HUES64 (cell line): ENCODE data around the gene RIMBP2.

ENCODE experiments used
- H3K27ac ChIP-seq: 2 replicates; pipeline ENCODE4 v1.7.0; 2013; ENCODE audit warnings: low read depth, low read length, inconsistent platforms
- H3K27me3 ChIP-seq: 2 replicates; pipeline ENCODE4 v1.6.1; 2013; ENCODE audit warnings: mild to moderate bottlenecking, low read length; ENCODE audit not compliant: insufficient read depth
- H3K36me3 ChIP-seq: 2 replicates; pipeline ENCODE4 v1.6.1; 2013; ENCODE audit warnings: mild to moderate bottlenecking, low read length; ENCODE audit not compliant: insufficient read depth
- H3K4me1 ChIP-seq: 2 replicates; pipeline ENCODE4 v1.6.1; 2013; ENCODE audit warnings: mild to moderate bottlenecking, low read length, moderate library complexity; ENCODE audit not compliant: insufficient read depth
- H3K4me3 ChIP-seq: 2 replicates; pipeline ENCODE4 v1.5.1; 2013; ENCODE audit warnings: mild to moderate bottlenecking, low read length, moderate library complexity
- H3K9ac ChIP-seq: 2 replicates; pipeline ENCODE4 v1.6.1; 2013; ENCODE audit warnings: mild to moderate bottlenecking, low read depth, low read length
- H3K9me3 ChIP-seq: 2 replicates; pipeline ENCODE4 v1.6.1; 2013; ENCODE audit warnings: low read depth, low read length; ENCODE audit not compliant: insufficient read depth
- WGBS: fragments of 150-250, 120-280 bp; methylation state at CpG from one replicate; pipeline ENCODE4 v1.1.7; 2013; ENCODE audit warnings: missing lambda C conversion rate; 5-methylcytosine and 5-hydroxymethylcytosine counted together

RIMBP2 gene

GRCh38 chr12:130712346-130713065 lies 3.6 kb downstream of the RIMBP2 start:
- peaks cover 58% of the 10 kb centered on the region for H3K27me3 ChIP-seq
- H3K9me3 ChIP-seq: no peaks in the 10 kb centered on the region
- H3K4me1 ChIP-seq: 0 out of 2 replicates have a peak, but pooled peaks cover 8% of the 10 kb centered on the region
- H3K36me3 ChIP-seq: no peaks in the 10 kb centered on the region
- H3K27ac ChIP-seq: no peak overlapping the region
- WGBS: 88% methylated on average over 20 of the region's 20 CpGs
- no peak overlapping the region for H3K4me3 ChIP-seq
- no peak overlapping the region for H3K9ac ChIP-seq

- H3K4me3 ChIP-seq: no peak overlapping the region
- H3K27me3 ChIP-seq: peaks cover 51% of the 10 kb centered on the region
- WGBS: 95% methylated on average over 16 of the region's 16 CpGs
- no peaks in the 10 kb centered on the region for H3K9me3 ChIP-seq
- no peak overlapping the region for H3K9ac ChIP-seq
- H3K27ac ChIP-seq: no peak overlapping the region
- H3K4me1 ChIP-seq: 0 out of 2 replicates have a peak, but pooled peaks cover 4% of the 10 kb centered on the region
- no peaks in the 10 kb centered on the region for H3K36me3 ChIP-seq
These were observed 4.3 kb downstream of the RIMBP2 start for GRCh38 chr12:130711756-130712155.

- Histone ChIP-seq H3K27me3 (peaks cover 42% of the 10 kb centered on the region), H3K27ac (no peak overlapping the region), H3K4me1 (0 out of 2 replicates have a peak, but pooled peaks cover 4% of the 10 kb centered on the region), H3K9ac (no peak overlapping the region), H3K4me3 (no peak overlapping the region), H3K36me3 (no peaks in the 10 kb centered on the region), H3K9me3 (no peaks in the 10 kb centered on the region)
- 90% methylated on average over 7 of the region's 7 CpGs for WGBS
These were observed 5.4 kb downstream of the RIMBP2 start for GRCh38 chr12:130710733-130711080.

- 90% methylated on average over 13 of the region's 13 CpGs for WGBS
- H3K27me3 ChIP-seq: peaks cover 36% of the 10 kb centered on the region
- no peak overlapping the region for H3K4me3 ChIP-seq
- H3K9ac ChIP-seq: no peak overlapping the region
- no peak overlapping the region for H3K27ac ChIP-seq
- no peaks in the 10 kb centered on the region for H3K9me3 ChIP-seq
- H3K36me3 ChIP-seq: no peaks in the 10 kb centered on the region
- H3K4me1 ChIP-seq: 0 out of 2 replicates have a peak, but pooled peaks cover 4% of the 10 kb centered on the region
These were observed 5.9 kb downstream of the RIMBP2 start for GRCh38 chr12:130709971-130710732.

GRCh38 chr12:130709151-130709970 lies 6.7 kb downstream of the RIMBP2 start:
- Histone ChIP-seq H3K36me3 (no peaks in the 10 kb centered on the region), H3K27me3 (peaks cover 28% of the 10 kb centered on the region)
- 89% methylated on average over 28 of the region's 29 CpGs for WGBS

GRCh38 chr12:130708648-130709047 lies 7.5 kb downstream of the RIMBP2 start:
- Histone ChIP-seq H3K27me3 (peaks cover 21% of the 10 kb centered on the region), H3K9ac (no peak overlapping the region), H3K4me3 (no peak overlapping the region), H3K36me3 (no peaks in the 10 kb centered on the region), H3K9me3 (no peaks in the 10 kb centered on the region), H3K27ac (no peak overlapping the region), H3K4me1 (0 out of 2 replicates have a peak, but pooled peaks cover under 1% of the 10 kb centered on the region)
- WGBS: 93% methylated on average over 12 of the region's 12 CpGs

More at GRCh38 chr12:130709151-130709970, 6.7 kb downstream of the RIMBP2 start:
- Histone ChIP-seq H3K27ac (no peak overlapping the region), H3K4me1 (0 out of 2 replicates have a peak, but pooled peaks cover 4% of the 10 kb centered on the region), H3K9ac (no peak overlapping the region), H3K9me3 (no peaks in the 10 kb centered on the region), H3K4me3 (no peak overlapping the region)

GRCh38 chr12:130707571-130707891 lies 8.6 kb downstream of the RIMBP2 start:
- H3K9me3 ChIP-seq: no peaks in the 10 kb centered on the region
- no peaks in the 10 kb centered on the region for H3K36me3 ChIP-seq
- H3K9ac ChIP-seq: no peak overlapping the region
- H3K27me3 ChIP-seq: peaks cover 10% of the 10 kb centered on the region
- no peaks in the 10 kb centered on the region for H3K4me1 ChIP-seq
- WGBS: 94% methylated on average over 8 of the region's 8 CpGs
- H3K4me3 ChIP-seq: no peak overlapping the region
- no peak overlapping the region for H3K27ac ChIP-seq

GRCh38 chr12:130706885-130707570 lies 9.1 kb downstream of the RIMBP2 start:
- H3K27me3 ChIP-seq: peaks cover 5% of the 10 kb centered on the region; the same call in 1 of the 2 replicates
- H3K9ac ChIP-seq: no peak overlapping the region
- no peaks in the 10 kb centered on the region for H3K9me3 ChIP-seq
- H3K36me3 ChIP-seq: no peaks in the 10 kb centered on the region
- H3K27ac ChIP-seq: no peak overlapping the region
- no peak overlapping the region for H3K4me3 ChIP-seq
- H3K4me1 ChIP-seq: no peaks in the 10 kb centered on the region
- 93% methylated on average over 15 of the region's 15 CpGs for WGBS

- Histone ChIP-seq H3K36me3 (no peaks in the 10 kb centered on the region), H3K9ac (no peak overlapping the region), H3K9me3 (no peaks in the 10 kb centered on the region), H3K27me3 (no peaks in the 10 kb centered on the region), H3K4me1 (no peaks in the 10 kb centered on the region), H3K27ac (no peak overlapping the region), H3K4me3 (no peak overlapping the region)
- WGBS: 85% methylated on average over 16 of the region's 16 CpGs
These were observed 9.8 kb downstream of the RIMBP2 start for GRCh38 chr12:130706311-130706710.

- H3K4me3 ChIP-seq: no peak overlapping the region
- no peaks in the 10 kb centered on the region for H3K36me3 ChIP-seq
- H3K27ac ChIP-seq: no peak overlapping the region
- H3K9ac ChIP-seq: no peak overlapping the region
- 81% methylated on average over 23 of the region's 23 CpGs for WGBS
- no peaks in the 10 kb centered on the region for H3K27me3 ChIP-seq
- H3K4me1 ChIP-seq: no peaks in the 10 kb centered on the region
- no peaks in the 10 kb centered on the region for H3K9me3 ChIP-seq
These were observed 10.8 kb downstream of the RIMBP2 start for GRCh38 chr12:130705178-130705822.
